CD4-positive, alpha-beta T cell (primary cell): ENCODE measurements around the gene MSI2. TPM values are rescaled to one million over a fixed set of nuclear protein-coding genes. Genes with fewer than 3 reads are reported as not detected.

Source experiments
- ATAC-seq: fragments of 200-7000 bp; cut with Tn5 transposase; one replicate; pipeline ENCODE4 v1.10.0; 2022; ENCODE audit warnings: mild to moderate bottlenecking; ENCODE audit not compliant: poor library complexity
- CTCF ChIA-PET: fragments of 350-600 bp; sonication (Branson Sonifier 250); formaldehyde crosslinking; loops from one replicate; lab custom pipeline; 2021; ENCODE audit warnings: antibody characterized with exemption, inconsistent platforms; lab: Charles Lee
- POLR2A ChIA-PET: fragments of 350-600 bp; sonication (Branson Sonifier 250); formaldehyde crosslinking; loops from one replicate; lab custom pipeline; 2021; ENCODE audit warnings: antibody characterized with exemption, inconsistent platforms; lab: Charles Lee
- DNase-seq, 14 experiments: peaks; one replicate each; pipeline ENCODE4 v3.0.0-alpha.2; 2013 to 2020; ENCODE audit warnings: mixed read lengths in 2 of 14
- H3K27ac ChIP-seq, 2 donors: one replicate each; pipeline versions ENCODE4 v1.5.1 to v1.7.0; 2013; ENCODE audit warnings: low read length in 2 of 2, low read depth in 1 of 2, mild to moderate bottlenecking in 1 of 2
- H3K27me3 ChIP-seq, 2 experiments: 1 replicate in 1 of 2; 2 replicates in 1 of 2; pipeline versions ENCODE4 v1.6.1 to v1.7.0; 2013; ENCODE audit warnings: low read length in 2 of 2, control low read depth in 1 of 2, mild to moderate bottlenecking in 1 of 2, moderate library complexity in 1 of 2; ENCODE audit not compliant: insufficient read depth in 2 of 2, control insufficient read depth in 1 of 2
- H3K36me3 ChIP-seq: one replicate; pipeline ENCODE4 v1.6.1; 2013; ENCODE audit warnings: low read length, control low read depth; ENCODE audit not compliant: insufficient read depth
- H3K4me1 ChIP-seq: one replicate; pipeline ENCODE4 v1.6.1; 2013; ENCODE audit warnings: low read length, control low read depth; ENCODE audit not compliant: insufficient read depth
- H3K4me3 ChIP-seq: one replicate; pipeline ENCODE4 v1.5.1; 2013; ENCODE audit warnings: mild to moderate bottlenecking, low read length, moderate library complexity
- H3K9me3 ChIP-seq, 2 experiments: 1 replicate in 1 of 2; 2 replicates in 1 of 2; pipeline versions ENCODE4 v1.6.1 to v1.7.0; 2013; ENCODE audit warnings: low read length in 2 of 2, mild to moderate bottlenecking in 2 of 2, control low read depth in 1 of 2, moderate library complexity in 1 of 2; ENCODE audit not compliant: control insufficient read depth in 1 of 2, insufficient read depth in 1 of 2
- H3K27ac Mint-ChIP-seq: one replicate; pipeline ENCODE4 v1.8.0; 2020; ENCODE audit warnings: mixed read lengths
- H3K27me3 Mint-ChIP-seq: one replicate; pipeline ENCODE4 v1.8.0; 2021; ENCODE audit warnings: mixed read lengths
- H3K36me3 Mint-ChIP-seq: one replicate; pipeline ENCODE4 v1.8.0; 2021; ENCODE audit warnings: low read depth, mixed read lengths
- H3K4me1 Mint-ChIP-seq: one replicate; pipeline ENCODE4 v1.8.0; 2021; ENCODE audit warnings: low read depth, mixed read lengths
- H3K4me3 Mint-ChIP-seq: one replicate; pipeline ENCODE4 v1.8.0; 2020; ENCODE audit warnings: mild to moderate bottlenecking, mixed read lengths
- H3K9me3 Mint-ChIP-seq: one replicate; pipeline ENCODE4 v1.8.0; 2020; ENCODE audit warnings: mixed read lengths
- CTCF ChIP-seq: fragments of 200-600 bp; IDR thresholded peaks from one replicate; pipeline ENCODE4 v1.8.0; 2022; ENCODE audit warnings: antibody characterized with exemption, mild to moderate bottlenecking
- intact Hi-C, 2 experiments: fragments of 100-400 bp; cut with DNase I in 1 of 2; cut with micrococcal nuclease in 1 of 2; formaldehyde crosslinking; loops; one replicate each; pipeline versions ENCODE4 v1.15.1 to v1.9.0; 2023 to 2025; cut with DNase I, micrococcal nuclease
- total RNA-seq, 174 experiments: library from RNA in 2 of 174; stranded (reverse) in 2 of 174; gene quantifications; one replicate each; pipeline ENCODE4 v1.2.3 and lab custom pipeline; 2021 to 2026

MSI2 gene
- total RNA-seq, 2 experiments from 2014 or later: 129 to 132 TPM

- CTCF ChIA-PET: no interaction called here
- ATAC-seq: no peak
- no peaks in the 10 kb centered on the region for H3K9me3 Mint-ChIP-seq
- H3K27ac ChIP-seq: no peak overlapping the region
- no peak for TF ChIP-seq CTCF
- peaks cover 58% of the 10 kb centered on the region for H3K4me1 Mint-ChIP-seq
- no peaks in the 10 kb centered on the region for H3K27me3 Mint-ChIP-seq
- H3K36me3 Mint-ChIP-seq: peaks cover 31% of the 10 kb centered on the region
- no peak overlapping the region for H3K4me3 ChIP-seq
- no peak for DNase-seq
- intact Hi-C loops: no loop called here
- H3K27ac Mint-ChIP-seq: no peak overlapping the region
- POLR2A ChIA-PET: no interaction called here
- H3K36me3 ChIP-seq: peaks cover 24% of the 10 kb centered on the region
- no peak overlapping the region for H3K4me3 Mint-ChIP-seq
- peaks cover 0 to 3% of the 10 kb centered on the region in 2 experiments for H3K9me3 ChIP-seq
- H3K27me3 ChIP-seq: no peaks in the 10 kb centered on the region
- H3K4me1 ChIP-seq: peaks cover 3% of the 10 kb centered on the region
Observed at GRCh38 chr17:57344261-57344660, 87.9 kb downstream of the MSI2 start.

- H3K4me3 Mint-ChIP-seq: no peak overlapping the region
- ChIA-PET CTCF (interaction anchor here (1.2 kb wide), 1 partner anchor 107 kb away, joined by 3 read pairs; no protein-coding TSS in a partner anchor), POLR2A (no interaction called here)
- TF ChIP-seq CTCF: no peak
- no peak overlapping the region for H3K27ac Mint-ChIP-seq
- peaks cover 9% of the 10 kb centered on the region for H3K4me1 ChIP-seq
- no peaks in the 10 kb centered on the region for H3K9me3 Mint-ChIP-seq
- H3K27me3 ChIP-seq: no peaks in the 10 kb centered on the region
- H3K4me1 Mint-ChIP-seq: peaks cover 57% of the 10 kb centered on the region
- peaks cover 42% of the 10 kb centered on the region for H3K36me3 Mint-ChIP-seq
- intact Hi-C loops: no loop called here
- H3K36me3 ChIP-seq: peaks cover 32% of the 10 kb centered on the region
- no peak overlapping the region for H3K27ac ChIP-seq
- DNase-seq (no peak), ATAC-seq (no peak)
- no peaks in the 10 kb centered on the region for H3K9me3 ChIP-seq
- no peak overlapping the region for H3K4me3 ChIP-seq
- no peaks in the 10 kb centered on the region for H3K27me3 Mint-ChIP-seq
Observed at GRCh38 chr17:57349541-57350247, 93.4 kb downstream of the MSI2 start.

- ChIA-PET POLR2A (no interaction called here), CTCF (interaction anchor here (1.2 kb wide), 1 partner anchor 107 kb away, joined by 3 read pairs; no protein-coding TSS in a partner anchor)
- Histone ChIP-seq H3K27me3 (no peaks in the 10 kb centered on the region), H3K36me3 (peaks cover 30% of the 10 kb centered on the region), H3K27ac (no peak overlapping the region), H3K9me3 (no peaks in the 10 kb centered on the region), H3K4me1 (peaks cover 13% of the 10 kb centered on the region), H3K4me3 (no peak overlapping the region)
- H3K9me3 Mint-ChIP-seq: no peaks in the 10 kb centered on the region
- intact Hi-C loops: no loop called here
- H3K27ac Mint-ChIP-seq: no peak overlapping the region
- H3K4me3 Mint-ChIP-seq: no peak overlapping the region
- no peak for ATAC-seq
- peaks cover 63% of the 10 kb centered on the region for H3K4me1 Mint-ChIP-seq
- no peaks in the 10 kb centered on the region for H3K27me3 Mint-ChIP-seq
- TF ChIP-seq CTCF: no peak
- no peak for DNase-seq
- H3K36me3 Mint-ChIP-seq: peaks cover 42% of the 10 kb centered on the region
Observed at GRCh38 chr17:57350266-57350665, 93.9 kb downstream of the MSI2 start.
